ENCODE measurements around the gene XAB2. TPM values are rescaled to one million over a fixed set of nuclear protein-coding genes. Genes with fewer than 3 reads are reported as not detected.

The XAB2 gene
- total RNA-seq, 1 donor from 2014 or later: 42.3 TPM

DNA sequence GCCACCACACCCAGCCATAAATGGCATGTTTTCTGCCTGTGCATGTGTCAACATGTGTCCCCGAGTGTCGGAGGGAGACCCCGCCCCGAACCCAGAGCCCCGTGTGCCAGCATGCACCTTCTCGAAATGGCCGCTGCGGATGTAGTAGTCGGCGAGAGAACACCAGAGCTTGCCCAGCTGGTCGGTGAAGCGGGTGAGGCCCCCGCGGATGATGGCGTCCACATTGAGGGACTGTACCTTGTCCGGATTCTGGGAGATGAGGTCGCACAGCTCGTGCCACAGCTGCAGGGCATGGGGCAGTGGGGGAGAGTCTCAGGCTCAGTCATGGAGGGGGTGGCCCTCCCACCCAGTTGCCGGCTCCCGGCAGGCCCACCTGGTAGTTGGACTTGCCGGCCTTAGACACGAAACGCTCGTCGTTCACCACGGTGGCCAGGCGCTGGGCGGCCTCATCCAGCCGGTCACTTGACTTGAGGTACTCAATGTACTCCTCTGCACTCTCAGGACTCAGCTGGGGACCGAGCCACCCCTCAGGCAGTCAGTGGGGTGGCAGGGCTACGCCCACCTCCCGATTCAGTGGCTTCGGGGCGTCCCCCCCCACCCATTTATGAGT is 3.5 kb downstream of the XAB2 start:
- DNase-seq: peak; percentile 64
- H3K36me3 ChIP-seq: peaks cover 61% of the 10 kb centered on the region
- H3K9me3 ChIP-seq: no peaks in the 10 kb centered on the region
- no peak for ATAC-seq
- no peak overlapping the region for H3K27ac ChIP-seq
- TF ChIP-seq, protein P1, sequence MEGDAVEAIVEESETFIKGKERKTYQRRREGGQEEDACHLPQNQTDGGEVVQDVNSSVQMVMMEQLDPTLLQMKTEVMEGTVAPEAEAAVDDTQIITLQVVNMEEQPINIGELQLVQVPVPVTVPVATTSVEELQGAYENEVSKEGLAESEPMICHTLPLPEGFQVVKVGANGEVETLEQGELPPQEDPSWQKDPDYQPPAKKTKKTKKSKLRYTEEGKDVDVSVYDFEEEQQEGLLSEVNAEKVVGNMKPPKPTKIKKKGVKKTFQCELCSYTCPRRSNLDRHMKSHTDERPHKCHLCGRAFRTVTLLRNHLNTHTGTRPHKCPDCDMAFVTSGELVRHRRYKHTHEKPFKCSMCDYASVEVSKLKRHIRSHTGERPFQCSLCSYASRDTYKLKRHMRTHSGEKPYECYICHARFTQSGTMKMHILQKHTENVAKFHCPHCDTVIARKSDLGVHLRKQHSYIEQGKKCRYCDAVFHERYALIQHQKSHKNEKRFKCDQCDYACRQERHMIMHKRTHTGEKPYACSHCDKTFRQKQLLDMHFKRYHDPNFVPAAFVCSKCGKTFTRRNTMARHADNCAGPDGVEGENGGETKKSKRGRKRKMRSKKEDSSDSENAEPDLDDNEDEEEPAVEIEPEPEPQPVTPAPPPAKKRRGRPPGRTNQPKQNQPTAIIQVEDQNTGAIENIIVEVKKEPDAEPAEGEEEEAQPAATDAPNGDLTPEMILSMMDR (IDR thresholded peaks at IDR 0.05): no peak
- intact Hi-C loops (cut with DNase I): no loop called here
- peaks cover 16% of the 10 kb centered on the region for H3K4me1 ChIP-seq
- H3K4me3 ChIP-seq: no peak overlapping the region
- H3K27me3 ChIP-seq: no peaks in the 10 kb centered on the region

- H3K27me3 ChIP-seq: no peaks in the 10 kb centered on the region
- no peak overlapping the region for H3K4me3 ChIP-seq
- H3K4me1 ChIP-seq: peaks cover 8% of the 10 kb centered on the region
- TF ChIP-seq, protein P1 (IDR thresholded peaks at IDR 0.05): no peak
- ATAC-seq (no peak), DNase-seq (no peak)
- H3K9me3 ChIP-seq: no peaks in the 10 kb centered on the region
- H3K36me3 ChIP-seq: peaks cover 72% of the 10 kb centered on the region
- intact Hi-C loops (cut with DNase I): no loop called here
- no peak overlapping the region for H3K27ac ChIP-seq
These were observed 4.5 kb downstream of the XAB2 start for GRCh38 chr19:7624810-7625209.

- intact Hi-C loops (cut with DNase I): no loop called here
- Histone ChIP-seq H3K4me1 (peaks cover 8% of the 10 kb centered on the region), H3K27ac (no peak overlapping the region), H3K36me3 (peaks cover 80% of the 10 kb centered on the region), H3K9me3 (no peaks in the 10 kb centered on the region), H3K27me3 (no peaks in the 10 kb centered on the region), H3K4me3 (no peak overlapping the region)
- TF ChIP-seq, protein P1 (IDR thresholded peaks at IDR 0.05): no peak
- ATAC-seq (no peak), DNase-seq (peak; percentile 65)
These were observed 5.4 kb downstream of the XAB2 start for GRCh38 chr19:7623725-7624603.

- Histone ChIP-seq H3K4me1 (peaks cover 4% of the 10 kb centered on the region), H3K27ac (no peak overlapping the region), H3K9me3 (no peaks in the 10 kb centered on the region), H3K27me3 (no peaks in the 10 kb centered on the region), H3K4me3 (no peak overlapping the region), H3K36me3 (peaks cover 82% of the 10 kb centered on the region)
- no peak for DNase-seq
- ATAC-seq: no peak
- intact Hi-C loops (cut with DNase I): no loop called here
- TF ChIP-seq, protein P1 (IDR thresholded peaks at IDR 0.05): no peak
These were observed 6.2 kb downstream of the XAB2 start for GRCh38 chr19:7622933-7623685.

- peak overlapping the region; percentile 83 for H3K27ac ChIP-seq
- TF ChIP-seq, protein P1 (IDR thresholded peaks at IDR 0.05): no peak
- peaks cover 72% of the 10 kb centered on the region for H3K36me3 ChIP-seq
- H3K9me3 ChIP-seq: no peaks in the 10 kb centered on the region
- intact Hi-C loops (cut with DNase I): no loop called here
- ATAC-seq (no peak), DNase-seq (peak; percentile 68)
- peaks cover 8% of the 10 kb centered on the region for H3K4me1 ChIP-seq
- no peaks in the 10 kb centered on the region for H3K27me3 ChIP-seq
- no peak overlapping the region for H3K4me3 ChIP-seq
These were observed 8.6 kb downstream of the XAB2 start for GRCh38 chr19:7620442-7621412.

All from upper lobe of right lung (tissue), 1 donor.